CD14-positive monocyte (primary cell): ENCODE results near the gene SLC7A4. TPM values are rescaled to one million over a fixed set of nuclear protein-coding genes. Genes with fewer than 3 reads are reported as not detected.

ENCODE experiments used
- DNase-seq, 3 donors: peaks; one replicate each; pipeline ENCODE4 v3.0.0-alpha.2; 2011 to 2022
- H2AFZ ChIP-seq: 2 replicates; pipeline ENCODE4 v1.6.0; 2012; ENCODE audit warnings: mild to moderate bottlenecking, low read depth, low read length, inconsistent platforms; ENCODE audit not compliant: insufficient read depth, poor library complexity, severe bottlenecking
- H3K27ac ChIP-seq, 2 donors: 1 replicate in 1 of 2; 2 replicates in 1 of 2; pipeline ENCODE4 v1.5.1; 2012 to 2013; ENCODE audit warnings: low read length in 2 of 2, control low read depth in 1 of 2, inconsistent platforms in 1 of 2, low read depth in 1 of 2, mild to moderate bottlenecking in 1 of 2
- H3K27me3 ChIP-seq, 2 donors: one replicate each; pipeline versions ENCODE4 v1.6.0 to v1.6.1; 2011 to 2013; ENCODE audit warnings: low read length in 2 of 2; ENCODE audit not compliant: control insufficient read depth in 2 of 2, insufficient read depth in 2 of 2
- H3K36me3 ChIP-seq, 2 donors: replicated peaks in 1 of 2; 1 replicate in 1 of 2; 2 replicates in 1 of 2; pipeline versions ENCODE4 v1.5.1 to v1.6.1; 2012 to 2013; ENCODE audit warnings: low read length in 2 of 2, control low read depth in 1 of 2, inconsistent platforms in 1 of 2, mild to moderate bottlenecking in 1 of 2; ENCODE audit not compliant: insufficient read depth in 2 of 2, control insufficient read depth in 1 of 2
- H3K4me1 ChIP-seq, 2 donors: 1 replicate in 1 of 2; 2 replicates in 1 of 2; pipeline versions ENCODE4 v1.5.1 to v1.6.1; 2012 to 2013; ENCODE audit warnings: low read length in 2 of 2, control low read depth in 1 of 2, inconsistent platforms in 1 of 2, mild to moderate bottlenecking in 1 of 2, moderate library complexity in 1 of 2; ENCODE audit not compliant: insufficient read depth in 2 of 2, control insufficient read depth in 1 of 2
- H3K4me2 ChIP-seq: replicated peaks from 2 replicates; pipeline ENCODE3; 2012; ENCODE audit warnings: low read length, moderate library complexity, mild to moderate bottlenecking; ENCODE audit not compliant: poor library complexity, severe bottlenecking; ENCODE audit errors: extremely low read depth
- H3K4me3 ChIP-seq, 3 experiments: fragments of 200-600 bp in 1 of 3; sonication (generic) in 1 of 3; replicated peaks in 1 of 3; 1 replicate in 2 of 3; 2 replicates in 1 of 3; pipeline ENCODE4 v1.5.1; 2011 to 2013; ENCODE audit warnings: low read length in 3 of 3, mild to moderate bottlenecking in 3 of 3, control low read depth in 2 of 3, low read depth in 2 of 3, inconsistent platforms in 1 of 3, moderate library complexity in 1 of 3
- H3K79me2 ChIP-seq: 2 replicates; pipeline ENCODE4 v1.6.0; 2012; ENCODE audit warnings: mild to moderate bottlenecking, control low read depth, inconsistent platforms, low read length, moderate library complexity; ENCODE audit not compliant: insufficient read depth
- H3K9ac ChIP-seq: 2 replicates; pipeline ENCODE4 v1.6.0; 2017; ENCODE audit warnings: low read length, mild to moderate bottlenecking; ENCODE audit not compliant: insufficient read depth, poor library complexity, severe bottlenecking
- H3K9me3 ChIP-seq, 2 donors: replicated peaks in 1 of 2; 1 replicate in 1 of 2; 2 replicates in 1 of 2; pipeline versions ENCODE4 v1.5.1 to v1.6.1; 2012 to 2013; ENCODE audit warnings: low read length in 2 of 2, control low read depth in 1 of 2; ENCODE audit not compliant: control insufficient read depth in 1 of 2, insufficient read depth in 1 of 2
- H4K20me1 ChIP-seq: 2 replicates; pipeline ENCODE4 v1.6.0; 2012; ENCODE audit warnings: mild to moderate bottlenecking, low read length, control low read depth, moderate library complexity; ENCODE audit not compliant: insufficient read depth
- H3K27ac Mint-ChIP-seq, 7 donors: one replicate each; pipeline ENCODE4 v1.8.0; 2020; ENCODE audit warnings: mild to moderate bottlenecking in 7 of 7, mixed read lengths in 7 of 7, moderate library complexity in 6 of 7, inconsistent platforms in 2 of 7
- H3K27me3 Mint-ChIP-seq, 3 donors: one replicate each; pipeline ENCODE4 v1.8.0; 2021 to 2022; ENCODE audit warnings: low read depth in 3 of 3, mild to moderate bottlenecking in 3 of 3, mixed read lengths in 3 of 3, moderate library complexity in 3 of 3, inconsistent platforms in 1 of 3
- H3K36me3 Mint-ChIP-seq, 2 donors: one replicate each; pipeline ENCODE4 v1.8.0; 2020; ENCODE audit warnings: mixed read lengths in 2 of 2, inconsistent platforms in 1 of 2, mild to moderate bottlenecking in 1 of 2
- H3K4me1 Mint-ChIP-seq: one replicate; pipeline ENCODE4 v1.8.0; 2020; ENCODE audit warnings: mild to moderate bottlenecking, mixed read lengths
- H3K4me3 Mint-ChIP-seq, 2 donors: one replicate each; pipeline ENCODE4 v1.8.0; 2020; ENCODE audit warnings: mild to moderate bottlenecking in 2 of 2, mixed read lengths in 2 of 2, moderate library complexity in 1 of 2
- H3K9me3 Mint-ChIP-seq, 7 donors: one replicate each; pipeline ENCODE4 v1.8.0; 2020 to 2022; ENCODE audit warnings: mixed read lengths in 7 of 7, mild to moderate bottlenecking in 6 of 7, moderate library complexity in 6 of 7, inconsistent platforms in 2 of 7
- WGBS: methylation state at CpG from one replicate; pipeline ENCODE4 v1.1.5; 2013; ENCODE audit warnings: missing lambda C conversion rate; ENCODE audit not compliant: insufficient coverage; 5-methylcytosine and 5-hydroxymethylcytosine counted together
- intact Hi-C, 2 donors: fragments of 100-400 bp; cut with micrococcal nuclease; formaldehyde crosslinking; loops; one replicate each; pipeline versions ENCODE4 v1.15.0 to v1.15.1; 2023
- polyA plus RNA-seq, 3 donors: library from polyadenylated mRNA; depleted of rRNA in 1 of 3; unstranded in 2 of 3; stranded (reverse) in 1 of 3; fragments of 300-500 nt in 2 of 3; fragments of >200 nt in 1 of 3; fragmentation: Illumina TruSeq in 2 of 3; gene quantifications; 1 replicate in 2 of 3; 2 replicates in 1 of 3; pipeline ENCODE4 v1.2.3, GENCODE V29; 2012 to 2021
- TF ChIP-seq, protein P1 (sequence below): fragments of 200-600 bp; IDR thresholded peaks from one replicate; pipeline ENCODE4 v1.8.0; 2022; ENCODE audit warnings: antibody characterized with exemption, mild to moderate bottlenecking

Gene SLC7A4
- polyA plus RNA-seq, 3 donors = not detected

GRCh38 chr22:21015466-21016006, 16.8 kb downstream of the SLC7A4 start:
- Mint-ChIP-seq H3K4me1 (peaks cover 13% of the 10 kb centered on the region), H3K9me3 (peaks cover 0 to 5% (median 0%) of the 10 kb centered on the region in 7 donors), H3K27ac (peak overlapping the region in 2 of 7 donors; percentile 19 to 76), H3K27me3 (peaks cover 10 to 45% (median 15%) of the 10 kb centered on the region in 3 donors), H3K36me3 (no peaks in the 10 kb centered on the region), H3K4me3 (no peak overlapping the region)
- H2AFZ ChIP-seq = no peak overlapping the region
- no peak overlapping the region for H3K4me3 ChIP-seq
- DNase-seq = no peak
- no peaks in the 10 kb centered on the region for H4K20me1 ChIP-seq
- H3K27ac ChIP-seq = no peak overlapping the region
- H3K79me2 ChIP-seq = no peaks in the 10 kb centered on the region
- no peaks in the 10 kb centered on the region for H3K36me3 ChIP-seq
- peaks cover 0 to 14% of the 10 kb centered on the region in 2 donors for H3K27me3 ChIP-seq
- peaks cover 15 to 19% of the 10 kb centered on the region in 2 donors for H3K4me1 ChIP-seq
- TF ChIP-seq, protein P1, sequence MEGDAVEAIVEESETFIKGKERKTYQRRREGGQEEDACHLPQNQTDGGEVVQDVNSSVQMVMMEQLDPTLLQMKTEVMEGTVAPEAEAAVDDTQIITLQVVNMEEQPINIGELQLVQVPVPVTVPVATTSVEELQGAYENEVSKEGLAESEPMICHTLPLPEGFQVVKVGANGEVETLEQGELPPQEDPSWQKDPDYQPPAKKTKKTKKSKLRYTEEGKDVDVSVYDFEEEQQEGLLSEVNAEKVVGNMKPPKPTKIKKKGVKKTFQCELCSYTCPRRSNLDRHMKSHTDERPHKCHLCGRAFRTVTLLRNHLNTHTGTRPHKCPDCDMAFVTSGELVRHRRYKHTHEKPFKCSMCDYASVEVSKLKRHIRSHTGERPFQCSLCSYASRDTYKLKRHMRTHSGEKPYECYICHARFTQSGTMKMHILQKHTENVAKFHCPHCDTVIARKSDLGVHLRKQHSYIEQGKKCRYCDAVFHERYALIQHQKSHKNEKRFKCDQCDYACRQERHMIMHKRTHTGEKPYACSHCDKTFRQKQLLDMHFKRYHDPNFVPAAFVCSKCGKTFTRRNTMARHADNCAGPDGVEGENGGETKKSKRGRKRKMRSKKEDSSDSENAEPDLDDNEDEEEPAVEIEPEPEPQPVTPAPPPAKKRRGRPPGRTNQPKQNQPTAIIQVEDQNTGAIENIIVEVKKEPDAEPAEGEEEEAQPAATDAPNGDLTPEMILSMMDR = no peak
- WGBS = 100% methylated on average over 1 of the region's 10 CpGs
- intact Hi-C loops = loop anchor here in 1 of 2 donors (10.0 kb wide), 1 partner anchor 131 kb away; no protein-coding TSS in a partner anchor
- H3K9ac ChIP-seq = no peak overlapping the region
- no peaks in the 10 kb centered on the region for H3K9me3 ChIP-seq
- no peak overlapping the region for H3K4me2 ChIP-seq

DNA sequence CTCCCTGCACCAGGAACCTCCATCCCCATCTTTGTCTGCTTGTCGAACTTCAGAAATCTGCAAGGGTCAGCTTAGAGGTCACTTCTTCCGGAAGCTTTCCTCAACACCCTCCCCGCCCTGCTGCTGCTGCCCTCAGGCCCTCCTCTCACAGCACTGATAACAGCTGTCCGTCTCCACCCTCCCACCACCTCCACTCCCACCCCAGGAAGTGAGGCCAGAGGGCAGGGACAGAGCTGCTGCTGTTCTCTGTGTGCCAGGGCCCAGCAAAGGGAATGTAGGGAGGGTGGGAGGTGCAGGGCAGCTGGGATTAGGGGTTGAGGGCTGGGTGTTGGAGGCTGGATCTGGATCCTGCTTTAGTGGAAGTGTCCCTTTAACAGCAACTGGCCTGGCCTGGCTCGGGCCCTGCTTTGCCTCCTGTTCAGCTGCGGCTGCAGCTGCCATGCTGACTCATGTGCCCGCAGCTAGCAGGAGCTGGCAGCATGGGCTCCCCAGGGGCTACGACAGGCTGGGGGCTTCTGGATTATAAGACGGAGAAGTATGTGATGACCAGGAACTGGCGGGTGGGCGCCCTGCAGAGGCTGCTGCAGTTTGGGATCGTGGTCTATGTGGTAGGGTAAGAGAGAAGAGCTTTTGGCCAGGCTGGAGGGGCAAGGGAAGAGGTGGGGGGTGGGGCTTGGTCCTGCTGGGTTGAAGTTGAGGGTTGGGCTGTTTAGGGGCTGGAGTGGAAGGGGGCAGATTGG, 17.5 kb downstream of the SLC7A4 start, which contains the start of gene P2RX6:
P2RX6 (plus strand) TSS at position 440 of the 740 bp plus-strand sequence; CDS start at position 450, 10 bp downstream.
- intact Hi-C loops = loop anchor here in 1 of 2 donors (5.0 to 10.0 kb wide), 2 partner anchors 53 to 130 kb away; no protein-coding TSS in a partner anchor
- peak within 1 kb of the TSS; percentile 81 for H2AFZ ChIP-seq
- WGBS = 52% methylated on average over 9 of the region's 12 CpGs

More for the DNA sequence above, 17.5 kb downstream of the SLC7A4 start, which contains the start of gene P2RX6:
- no peak for DNase-seq
- Mint-ChIP-seq H3K27me3 (peaks cover 10 to 44% (median 13%) of the 10 kb centered on the region in 3 donors), H3K4me1 (peaks cover 13% of the 10 kb centered on the region), H3K9me3 (peaks cover 0 to 5% (median 0%) of the 10 kb centered on the region in 7 donors), H3K36me3 (no peaks in the 10 kb centered on the region), H3K27ac (peak within 1 kb of the TSS; percentile 21 to 92 (median 79)), H3K4me3 (peak within 1 kb of the TSS; percentile 78 to 92)
- Histone ChIP-seq H4K20me1 (no peaks in the 10 kb centered on the region), H3K9me3 (no peaks in the 10 kb centered on the region), H3K27ac (no peak within 1 kb of the TSS), H3K4me1 (peaks cover 15 to 19% of the 10 kb centered on the region in 2 donors), H3K4me2 (peak within 1 kb of the TSS; percentile 80), H3K27me3 (peaks cover 0 to 14% of the 10 kb centered on the region in 2 donors), H3K9ac (peak within 1 kb of the TSS; percentile 30), H3K79me2 (no peaks in the 10 kb centered on the region), H3K4me3 (peak within 1 kb of the TSS; percentile 7 to 73 (median 27)), H3K36me3 (no peaks in the 10 kb centered on the region)
- TF ChIP-seq, protein P1 = no peak
